ENCODE data around the gene MAL.

Gene MAL

DNA sequence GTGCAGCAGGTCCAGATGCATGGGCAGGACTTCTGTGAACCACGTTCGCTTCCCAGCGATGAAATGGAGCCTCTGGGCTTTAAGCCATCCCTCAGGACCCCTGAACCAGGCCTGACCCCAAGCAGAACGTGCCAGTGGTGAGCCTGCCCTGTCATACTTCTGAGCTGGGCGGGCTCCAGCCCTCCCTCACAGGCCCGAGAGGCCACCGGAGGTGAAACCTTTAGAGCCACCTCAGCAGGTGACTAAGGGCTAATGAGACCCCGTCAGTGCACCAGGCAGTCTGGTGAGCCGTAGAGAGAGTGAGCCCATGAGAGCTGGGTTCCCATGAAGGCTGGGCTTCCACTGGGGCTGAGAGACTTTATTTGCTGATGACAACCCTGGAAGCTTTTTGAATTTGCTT lies 8.9 kb upstream of the MAL start:
- no peak for DNase-seq (ENCODE audit: low spot score)

DNA sequence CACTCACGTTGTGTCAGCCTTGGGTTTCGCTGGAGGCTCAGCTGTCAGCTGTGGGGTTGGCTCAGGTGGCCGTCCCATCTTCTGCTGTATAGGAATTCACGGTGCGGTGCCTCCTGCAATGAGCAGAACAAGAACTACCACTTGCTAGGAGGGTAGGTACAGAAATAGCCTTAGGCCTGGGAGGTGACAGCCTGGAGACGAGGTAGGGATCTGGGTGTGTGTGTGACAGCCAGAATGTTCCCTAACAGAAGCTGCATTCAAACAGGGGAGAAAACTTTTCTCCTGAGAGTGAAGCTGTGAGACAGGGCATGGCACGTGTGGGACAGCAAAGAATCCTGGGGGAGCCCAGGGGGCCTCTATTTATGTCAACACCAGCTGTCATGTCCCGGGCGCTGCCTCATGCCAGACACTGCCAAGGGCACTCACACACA lies 8.4 kb upstream of the MAL start:
- DNase-seq (ENCODE audit: low spot score) = no peak

DNA sequence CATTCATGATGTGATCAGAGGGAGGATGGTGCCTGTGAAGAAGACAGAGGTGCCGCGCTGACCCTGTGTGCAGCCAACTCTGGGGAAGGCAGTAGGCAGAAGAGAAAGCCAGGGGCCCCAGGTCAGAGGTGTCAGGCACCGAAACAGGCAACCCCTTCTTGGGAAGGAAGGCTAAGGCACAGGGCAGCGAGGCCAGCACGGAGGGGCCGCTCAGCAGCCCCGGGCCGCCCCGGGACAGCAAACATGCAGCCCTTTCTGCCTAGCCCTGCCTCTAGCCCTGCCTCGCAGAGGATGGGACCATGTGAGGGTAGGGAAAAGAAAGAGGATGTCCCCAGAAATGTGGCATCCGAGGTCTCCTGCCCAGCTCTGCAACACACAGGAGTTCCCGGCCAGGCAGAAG lies 7.7 kb upstream of the MAL start:
- DNase-seq (ENCODE audit: low spot score) = no peak

DNA sequence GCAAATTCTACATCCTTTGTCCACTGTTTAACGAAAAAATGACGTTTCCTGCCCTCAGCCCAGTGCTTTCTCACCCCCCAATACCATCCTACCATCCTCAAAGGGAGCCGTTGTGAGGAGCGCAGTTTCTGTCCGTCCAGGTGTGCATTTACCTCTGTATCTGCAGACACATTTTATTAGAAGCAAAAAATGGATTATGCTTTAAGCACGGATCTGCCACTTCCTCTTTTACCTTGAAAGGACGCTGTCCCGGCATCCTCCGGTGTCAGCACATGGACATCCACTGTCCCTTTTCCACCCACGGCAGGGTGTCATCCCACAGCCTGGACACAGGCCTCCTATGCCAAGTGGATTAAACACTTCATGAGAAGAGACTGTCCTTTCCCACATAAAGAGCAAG lies 7.2 kb upstream of the MAL start:
- DNase-seq (ENCODE audit: low spot score) = no peak

DNA sequence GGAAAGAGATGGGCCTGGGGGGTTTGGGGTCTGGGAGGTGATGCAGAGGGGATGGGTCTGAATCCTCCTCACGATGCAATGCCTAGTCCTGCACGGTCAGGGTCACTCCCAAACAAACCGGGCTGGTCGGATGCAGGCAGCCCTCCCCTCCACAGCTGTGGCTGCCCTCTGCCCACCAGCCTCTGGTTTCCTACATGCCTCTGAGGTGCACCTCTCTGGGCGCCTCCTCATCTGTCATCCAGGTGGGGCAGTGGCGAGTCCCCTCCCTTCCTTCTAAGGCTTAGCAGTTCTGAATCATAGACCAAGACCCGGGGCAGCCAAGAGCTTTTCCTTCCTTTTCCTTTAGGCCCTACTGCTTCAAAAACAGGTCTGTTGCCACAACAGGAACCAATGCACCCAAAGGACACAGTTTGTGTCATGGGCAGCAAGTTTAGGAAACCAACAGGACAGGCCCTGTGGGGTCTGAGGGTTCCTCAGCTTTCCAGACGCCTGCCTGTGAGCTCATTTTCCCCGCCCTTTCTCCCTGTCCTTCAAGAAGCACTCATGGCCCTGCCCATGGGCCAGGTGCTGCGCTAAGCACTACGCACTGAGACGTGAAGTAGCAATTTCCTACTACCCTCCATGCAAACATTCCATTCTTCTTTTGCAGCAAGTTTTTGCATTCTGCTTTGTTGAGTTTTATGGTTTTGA lies 6.5 kb upstream of the MAL start:
- no peak for DNase-seq (ENCODE audit: low spot score)

DNA sequence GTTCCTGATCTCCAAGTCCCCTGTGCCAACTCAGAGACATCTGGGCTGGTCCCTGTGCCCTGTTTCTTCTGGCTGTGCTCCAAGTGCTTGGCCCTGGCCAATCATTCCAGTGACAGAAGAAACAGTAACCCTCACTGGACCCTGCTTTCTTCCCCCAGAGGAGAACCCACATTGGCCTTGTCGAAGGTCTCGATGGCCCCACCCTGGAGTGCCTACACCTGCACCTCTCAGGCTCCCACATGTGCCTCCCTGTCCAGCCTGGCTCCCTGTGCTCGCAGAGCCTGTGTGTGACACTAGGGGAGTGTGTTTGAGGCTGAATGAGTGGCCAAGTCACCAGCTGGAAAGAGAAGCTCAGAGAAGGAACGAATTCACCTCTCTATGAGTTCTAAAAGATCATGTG lies 5.9 kb upstream of the MAL start:
- DNase-seq (ENCODE audit: low spot score) = no peak

DNA sequence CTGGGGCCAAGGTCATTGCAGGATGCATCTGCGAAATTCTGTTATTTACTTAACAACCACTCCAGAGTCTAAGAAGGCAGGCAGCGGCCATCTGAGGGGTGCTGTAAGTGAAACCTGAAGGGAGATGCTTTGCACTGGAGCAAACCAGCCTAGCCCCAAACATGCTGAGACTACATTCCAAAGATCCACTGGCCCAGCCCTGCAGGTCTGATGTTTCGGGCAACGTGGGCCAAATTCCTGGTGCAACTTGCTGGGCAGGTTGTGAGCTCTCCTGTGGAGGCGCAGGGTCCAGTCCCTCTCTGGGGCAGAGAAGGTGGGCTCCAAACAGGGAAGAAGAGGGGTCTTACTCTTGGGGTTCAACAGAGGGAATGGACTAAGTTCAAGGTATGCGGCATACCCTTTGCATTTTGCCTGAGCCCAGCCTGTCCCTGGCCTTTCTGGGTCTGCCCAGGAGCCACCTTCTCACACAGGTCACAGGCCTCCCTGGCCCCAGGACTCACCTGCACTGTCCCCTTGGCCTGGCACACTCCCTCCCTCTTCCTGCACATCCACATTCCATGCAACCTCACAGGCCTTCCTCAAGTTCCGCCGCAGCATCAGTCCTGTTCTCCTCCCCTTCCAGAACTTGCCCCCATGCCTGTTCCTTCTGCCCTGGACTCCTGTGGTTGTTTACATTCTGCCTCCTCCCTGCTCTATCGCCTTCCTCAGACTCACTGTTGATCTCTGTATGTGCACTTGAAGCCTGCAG lies 5.1 kb upstream of the MAL start:
- no peak for DNase-seq (ENCODE audit: low spot score)

DNA sequence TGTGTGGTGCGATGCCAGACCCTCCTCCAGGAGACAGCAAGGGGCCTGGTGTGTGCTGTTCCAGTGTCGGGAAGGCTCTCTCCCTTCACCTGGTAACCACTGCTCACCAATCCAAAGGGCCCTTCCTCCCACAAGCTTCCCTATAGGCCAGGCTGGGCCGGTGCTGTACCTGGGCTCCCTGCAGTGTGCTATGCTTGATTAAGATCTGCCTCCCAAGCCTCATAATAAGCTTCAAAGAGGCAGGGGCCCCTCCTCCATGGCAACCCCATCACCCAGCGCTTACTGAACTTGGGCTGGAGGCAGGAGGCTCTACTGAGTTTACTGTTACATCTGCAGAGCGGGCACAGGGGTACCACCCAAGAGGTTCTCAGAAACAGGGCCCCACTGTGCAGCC lies 4.5 kb upstream of the MAL start:
- no peak for DNase-seq (ENCODE audit: low spot score)

DNA sequence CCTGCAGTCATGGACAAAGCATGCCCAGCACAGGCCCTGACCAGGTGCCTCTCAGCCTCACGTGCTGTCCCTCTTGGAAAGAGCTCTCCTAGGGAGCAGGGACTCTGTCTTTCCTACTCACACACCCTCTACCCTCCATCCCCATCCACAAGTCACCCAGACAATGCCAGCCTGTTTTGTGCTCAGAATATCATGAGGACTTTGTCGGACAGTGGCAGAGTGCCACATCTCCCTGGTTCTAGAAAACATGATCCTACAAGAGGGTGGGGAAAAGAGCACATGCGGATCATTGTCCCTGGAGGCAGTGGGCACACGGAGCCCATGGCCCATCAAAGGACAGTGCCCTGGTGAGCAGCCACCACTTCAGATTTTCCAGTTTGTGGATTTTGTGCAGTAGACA lies 3.7 kb upstream of the MAL start:
- DNase-seq (ENCODE audit: low spot score) = no peak

DNA sequence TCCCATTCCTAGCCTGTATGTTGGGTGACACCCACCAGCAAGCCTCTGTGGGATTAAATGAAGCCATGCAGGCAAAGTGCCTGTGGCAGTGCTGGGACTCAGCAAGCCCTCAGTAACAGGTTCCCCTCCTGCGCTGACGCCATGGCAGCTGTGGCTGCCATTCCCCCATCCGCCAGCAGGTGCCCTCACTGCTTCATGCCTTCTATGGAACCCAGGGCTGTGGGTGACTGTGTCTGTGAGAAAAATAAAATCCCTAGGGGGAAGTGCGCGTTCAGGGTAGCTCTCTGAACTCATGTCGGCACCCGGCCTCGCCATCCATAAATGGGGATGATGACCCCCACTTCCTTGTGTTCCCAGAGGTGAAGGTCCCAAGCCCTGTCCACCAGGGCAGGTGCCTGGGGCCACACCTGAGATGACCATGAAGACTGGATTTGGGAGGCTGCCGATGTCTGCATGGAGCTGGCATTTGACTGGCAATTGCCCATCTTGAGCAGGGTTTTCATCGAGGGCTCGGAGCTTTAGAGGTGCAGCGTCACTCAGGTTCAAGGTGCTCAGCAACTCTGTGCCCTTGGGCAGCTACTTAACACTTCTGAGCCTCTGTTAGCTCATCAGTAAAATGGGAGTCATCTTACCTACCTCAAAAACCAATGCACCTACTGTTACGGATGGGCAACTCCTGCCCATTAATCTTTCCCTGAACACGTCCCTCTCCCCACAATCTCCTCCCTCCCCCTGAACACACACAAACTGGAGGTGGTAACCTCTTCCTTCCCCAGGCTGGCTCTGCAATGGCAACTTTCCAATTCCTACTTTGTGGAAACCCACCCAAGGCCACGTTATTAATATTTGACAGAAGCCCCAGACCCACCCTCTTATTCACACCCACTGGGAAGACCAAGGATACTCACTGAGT lies 2.9 kb upstream of the MAL start:
- DNase-seq (ENCODE audit: low spot score) = peak; percentile 82

DNA sequence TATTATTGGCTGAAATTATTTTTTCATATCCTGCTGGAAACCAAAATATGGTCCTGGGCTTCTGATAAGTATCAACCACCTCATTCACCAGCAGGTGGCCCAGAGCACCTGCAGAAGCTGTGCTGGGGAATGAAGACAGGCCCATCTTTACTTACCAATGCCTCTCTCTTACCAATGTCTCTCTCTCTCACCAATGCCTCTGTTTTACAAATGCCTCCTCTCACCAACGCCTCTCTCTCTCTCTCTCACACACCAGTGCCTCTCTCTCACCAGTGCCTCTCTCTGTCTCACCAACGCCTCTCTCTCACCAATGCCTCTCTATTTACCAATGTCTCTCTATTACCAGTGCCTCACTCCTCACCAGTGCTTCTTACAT lies 2.3 kb upstream of the MAL start:
- DNase-seq (ENCODE audit: low spot score) = peak; percentile 82

DNA sequence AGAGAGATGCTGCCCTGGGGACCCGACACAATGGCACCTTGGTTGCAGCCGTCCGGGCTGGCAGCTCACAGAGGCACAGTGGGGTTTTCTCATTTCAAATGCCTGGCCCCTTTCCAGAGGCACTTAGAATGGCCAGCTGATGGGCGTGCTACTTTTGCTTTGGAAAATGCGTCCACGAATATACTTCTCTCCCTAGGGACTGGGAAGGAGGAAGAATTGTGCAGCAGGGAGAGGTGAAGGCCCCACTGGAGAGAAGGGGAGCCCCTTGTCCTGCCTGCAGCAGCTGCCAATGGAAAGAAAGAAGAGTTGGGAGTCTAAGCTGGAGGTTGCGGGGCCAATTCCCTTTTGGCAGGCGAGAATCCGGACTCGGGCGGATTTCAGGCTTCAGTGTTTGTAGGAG lies 1.1 kb upstream of the MAL start:
- DNase-seq (ENCODE audit: low spot score) = no peak

DNA sequence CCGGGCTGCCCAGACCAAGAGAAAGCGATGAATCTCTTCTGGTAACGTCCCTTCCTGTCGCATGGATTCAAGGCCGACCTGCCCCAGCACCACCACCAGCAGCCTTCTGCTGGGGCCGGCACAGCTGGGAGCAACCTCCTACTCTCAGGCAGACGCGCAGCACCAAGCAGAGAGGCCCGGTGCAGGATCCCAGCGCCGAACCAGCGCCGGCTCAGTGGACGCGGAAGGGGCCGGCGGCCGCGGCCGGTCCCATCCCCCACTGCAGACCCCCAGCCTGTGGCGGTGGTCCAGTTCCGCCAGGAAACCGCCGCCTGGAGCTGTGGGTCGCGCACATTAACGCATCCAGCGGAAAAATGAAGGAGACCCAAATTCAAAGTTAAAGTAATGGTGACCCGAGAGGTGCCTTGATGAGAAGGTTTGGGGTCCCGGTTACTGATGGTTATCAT lies 525 bp upstream of the MAL start:
- DNase-seq (ENCODE audit: low spot score) = no peak

DNA sequence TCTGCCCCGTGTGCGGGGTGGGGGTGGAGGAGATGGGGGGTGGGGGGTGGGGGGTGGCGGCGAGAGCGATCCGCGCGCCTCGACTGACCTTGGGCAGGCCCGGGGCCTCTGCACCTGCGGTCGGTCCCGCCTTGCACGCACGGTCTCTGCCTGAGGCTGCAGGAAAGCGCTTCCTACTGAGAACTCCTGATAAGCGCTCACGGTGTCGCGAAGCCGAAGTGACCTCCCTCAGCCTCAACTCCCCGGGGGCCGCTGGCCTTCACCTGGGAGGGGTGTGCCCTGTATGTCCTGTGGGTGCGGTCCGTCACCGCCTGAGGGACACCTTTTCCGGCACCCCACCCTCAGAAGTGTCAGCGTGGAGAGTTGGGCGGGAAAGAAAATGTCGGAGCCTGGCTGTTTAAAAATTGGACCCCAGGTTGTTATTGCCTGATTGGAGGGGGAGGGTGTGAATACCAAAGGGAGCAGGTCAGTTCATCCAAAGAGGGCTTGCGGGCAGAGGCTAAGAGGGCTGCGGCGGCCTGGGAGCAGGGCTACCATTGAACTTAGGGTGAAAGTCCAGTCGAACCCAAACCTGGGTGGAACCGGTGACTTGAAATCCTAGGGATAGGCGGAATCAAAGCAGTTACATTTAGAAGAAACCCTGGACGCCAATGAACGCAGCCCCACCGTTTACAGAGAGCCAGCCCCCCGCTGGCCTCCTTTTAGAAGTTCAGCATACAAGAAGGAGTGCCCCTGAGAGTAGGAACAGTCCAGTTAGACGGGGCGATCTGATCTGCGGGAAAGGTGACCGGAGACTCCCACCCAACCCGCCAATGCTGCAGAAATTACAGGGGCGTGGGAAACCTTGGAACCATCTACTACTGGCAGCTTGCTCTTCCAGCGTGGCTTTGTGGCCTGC lies 1.2 kb downstream of the MAL start:
- peak; percentile 27 for DNase-seq (ENCODE audit: low spot score)

DNA sequence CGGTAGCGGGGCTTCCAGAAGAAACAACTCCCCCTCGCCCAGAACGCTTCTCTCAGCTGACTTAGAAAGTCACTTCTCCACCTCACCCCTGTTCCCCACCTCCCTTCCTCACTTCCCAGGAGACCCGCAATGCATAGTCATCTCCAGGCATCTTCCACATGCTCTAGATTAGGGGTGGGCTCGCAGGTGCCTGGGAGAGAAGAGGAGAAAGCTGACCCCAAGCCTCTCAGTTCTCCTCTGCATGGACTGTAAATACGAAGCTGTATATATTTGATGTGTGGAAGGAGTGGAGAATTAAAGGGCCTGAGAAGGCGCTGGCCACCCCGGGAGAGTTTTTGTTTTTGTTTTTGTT lies 1.8 kb downstream of the MAL start:
- DNase-seq (ENCODE audit: low spot score) = no peak

DNA sequence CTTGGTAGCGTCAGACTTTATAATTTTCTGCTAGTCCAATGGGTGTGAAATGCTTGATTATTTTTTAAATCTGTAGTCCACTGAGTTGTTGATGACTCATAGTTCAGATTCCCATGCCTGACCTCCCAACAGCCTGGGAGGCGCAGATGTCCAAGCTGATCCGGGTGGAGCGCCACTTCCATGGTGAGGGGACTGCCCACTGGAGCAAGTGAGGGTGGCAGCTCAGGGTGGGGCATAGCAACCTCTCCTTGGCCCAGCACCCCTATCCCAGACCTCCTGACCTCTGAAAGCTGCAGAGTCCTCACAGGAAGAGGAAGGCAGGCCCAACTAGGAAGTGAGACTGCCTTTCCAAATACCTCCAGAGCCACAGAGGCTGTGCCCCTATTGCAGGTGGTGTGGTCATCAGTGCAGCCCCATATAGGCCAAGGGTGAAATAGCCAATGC lies 4.4 kb downstream of the MAL start:
- no peak for DNase-seq (ENCODE audit: low spot score)

DNA sequence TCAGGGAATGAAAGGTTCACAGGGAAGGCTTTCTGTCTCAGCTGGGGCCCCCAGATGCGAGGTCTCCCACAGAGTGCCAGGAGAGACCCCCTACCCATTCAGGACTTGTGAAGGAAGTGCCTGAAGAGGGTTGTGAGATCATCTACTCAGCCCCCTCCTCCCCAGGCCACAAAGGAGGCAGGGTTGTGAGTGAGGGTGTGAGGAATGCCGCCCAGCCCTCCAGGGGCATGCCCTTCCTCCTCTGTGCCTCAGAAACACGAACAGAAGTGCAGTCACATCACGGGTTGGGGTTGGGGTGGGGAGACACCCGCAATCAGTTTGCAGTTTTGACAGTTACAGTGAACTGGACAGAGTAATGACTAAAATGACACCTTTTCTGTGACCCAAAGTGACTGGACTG lies 5.0 kb downstream of the MAL start:
- no peak for DNase-seq (ENCODE audit: low spot score)

DNA sequence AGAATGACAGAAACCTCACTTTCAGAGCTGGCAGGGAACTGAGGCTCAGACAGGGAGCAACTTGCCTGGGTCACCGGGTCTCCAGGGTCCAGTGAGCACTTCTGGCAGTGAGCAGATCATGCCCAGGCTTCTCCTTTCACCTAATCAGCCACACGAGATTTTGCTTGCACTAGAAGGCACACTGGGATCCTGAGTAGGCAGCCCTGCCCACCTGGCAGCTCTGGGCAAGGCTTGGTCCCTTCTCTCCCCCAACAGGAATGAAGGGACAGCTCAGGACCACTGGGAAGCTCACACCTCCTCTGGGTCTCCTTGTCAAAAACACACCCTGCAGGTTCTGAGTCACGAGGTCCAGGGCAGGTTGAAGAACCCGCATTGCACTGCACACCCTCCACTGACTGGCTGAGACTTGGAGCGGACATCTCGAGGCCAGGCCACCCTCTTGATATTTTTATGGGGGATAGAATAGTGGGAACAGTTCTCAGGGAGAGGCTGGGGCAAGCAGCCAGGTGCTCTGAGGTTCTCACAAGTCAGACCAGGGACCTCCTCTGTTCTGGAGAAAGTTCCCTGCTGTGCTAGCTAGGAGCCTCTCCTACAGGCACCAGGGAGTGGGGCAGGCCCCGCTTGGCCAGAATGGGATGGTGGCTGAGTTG lies 5.7 kb downstream of the MAL start:
- DNase-seq (ENCODE audit: low spot score) = no peak

DNA sequence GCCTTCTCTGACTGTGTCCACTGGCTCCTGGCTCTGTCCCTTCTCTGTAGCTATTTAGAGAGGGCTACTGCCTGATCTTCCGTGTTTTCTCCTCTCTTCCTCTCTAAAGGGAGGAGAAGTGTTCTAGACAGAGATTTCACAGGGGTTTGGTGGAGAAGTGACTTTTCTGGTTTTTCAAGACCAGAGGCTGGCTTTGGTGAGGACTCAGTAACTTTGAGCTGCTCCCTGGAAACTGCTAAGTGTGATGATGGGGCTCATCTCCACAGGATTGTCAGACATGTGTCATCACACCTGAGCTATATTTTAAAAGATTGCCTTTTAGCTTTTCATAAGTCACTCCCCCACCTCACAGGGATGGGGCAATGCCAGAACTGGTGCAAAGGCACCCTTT lies 6.2 kb downstream of the MAL start:
- no peak for DNase-seq (ENCODE audit: low spot score)

DNA sequence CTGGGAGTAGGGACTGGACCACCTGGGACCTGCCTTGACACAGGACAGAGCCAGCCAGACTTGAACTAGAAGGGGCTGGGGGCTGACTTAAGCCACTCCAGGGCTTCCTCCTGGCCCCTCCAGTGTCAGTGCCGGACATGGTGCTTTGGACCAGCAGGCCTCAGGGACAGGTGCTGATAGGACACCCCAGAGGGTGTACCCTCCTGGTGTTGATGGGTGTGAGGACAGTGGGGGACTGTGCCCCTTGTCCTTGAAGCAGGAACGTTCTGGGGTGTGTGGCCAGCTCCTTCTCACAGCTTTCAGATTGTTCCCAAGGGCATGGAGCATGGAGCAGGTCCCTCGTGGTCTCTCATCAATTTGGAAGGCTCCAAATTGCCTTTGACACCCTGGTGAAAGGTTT lies 6.8 kb downstream of the MAL start:
- DNase-seq (ENCODE audit: low spot score) = no peak

DNA sequence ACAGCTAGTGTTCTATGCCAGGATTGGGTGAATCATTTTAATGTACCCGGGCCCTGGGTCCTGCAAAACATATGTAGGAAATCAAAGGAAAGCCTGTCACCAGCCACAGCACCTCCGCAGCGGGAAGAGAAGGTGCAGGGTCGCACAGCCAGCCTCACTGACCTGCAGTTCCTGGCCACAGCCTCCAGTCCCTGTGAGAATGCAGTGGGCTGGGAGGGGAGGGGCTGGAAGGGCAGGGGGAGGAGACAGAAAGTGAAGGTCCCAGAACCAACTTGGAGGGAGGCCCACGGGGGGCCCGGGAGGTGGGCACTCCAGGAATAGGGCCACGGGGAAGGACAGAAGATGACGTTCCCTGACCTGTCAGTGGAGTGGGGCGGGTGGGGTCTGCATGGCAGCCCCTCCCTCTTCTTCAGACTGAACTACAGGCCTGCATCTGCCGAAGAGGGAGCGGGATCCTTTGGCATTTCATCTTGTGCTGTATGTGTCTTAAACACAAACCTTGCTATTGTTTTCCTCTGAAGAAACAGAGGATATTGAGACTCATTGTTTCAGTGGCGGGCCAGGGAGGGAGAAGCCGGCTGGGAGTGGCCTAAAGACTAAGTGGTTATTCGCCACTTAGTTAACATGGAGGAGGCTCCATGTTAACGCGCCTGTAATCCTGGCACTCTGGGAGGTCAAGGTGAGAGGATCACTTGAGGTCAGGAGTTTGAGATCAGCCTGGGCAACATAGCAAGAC lies 7.5 kb downstream of the MAL start:
- DNase-seq (ENCODE audit: low spot score) = no peak
